ENCODE measurements around the gene EIF4G3.
"Not testable (repeated sequence)": the region's sequence is repeated elsewhere in the genome, so short reads cannot be mapped to it uniquely, and the experiment has no call there.

Gene EIF4G3

GRCh38 chr1:21205416-21205815 is 28.7 kb upstream of the EIF4G3 start:
- no peak overlapping the region for H3K4me3 ChIP-seq (ENCODE audit: low read depth in 1 of 2, low read length in 1 of 2)
- H3K27me3 ChIP-seq: no peaks in the 10 kb centered on the region
- H3K36me3 ChIP-seq: no peaks in the 10 kb centered on the region
- no peak overlapping the region for H3K27ac ChIP-seq
- no peak for TF ChIP-seq CTCF (IDR thresholded peaks at IDR 0.05)
- H3K4me1 ChIP-seq (ENCODE audit: control insufficient read depth in 1 of 2, insufficient read depth in 1 of 2, low read depth in 1 of 2, low read length in 1 of 2): no peaks in the 10 kb centered on the region
- no peaks in the 10 kb centered on the region for H3K9me3 ChIP-seq

- H3K27ac ChIP-seq: no peak overlapping the region
- H3K9me3 ChIP-seq: no peaks in the 10 kb centered on the region
- H3K27me3 ChIP-seq: peaks cover 10% of the 10 kb centered on the region
- no peak for TF ChIP-seq CTCF (IDR thresholded peaks at IDR 0.05)
- H3K36me3 ChIP-seq: no peaks in the 10 kb centered on the region
- H3K4me3 ChIP-seq (ENCODE audit: low read depth in 1 of 2, low read length in 1 of 2): no peak overlapping the region
- H3K4me1 ChIP-seq (ENCODE audit: control insufficient read depth in 1 of 2, insufficient read depth in 1 of 2, low read depth in 1 of 2, low read length in 1 of 2): no peaks in the 10 kb centered on the region
Observed at GRCh38 chr1:21201650-21202049, 25.0 kb upstream of the EIF4G3 start.

- H3K27ac ChIP-seq: not testable (repeated sequence)
Observed at GRCh38 chr1:21201238-21201637, 24.5 kb upstream of the EIF4G3 start.

GRCh38 chr1:21200767-21201166 is 24.1 kb upstream of the EIF4G3 start:
- Histone ChIP-seq H3K9me3 (no peaks in the 10 kb centered on the region), H3K4me1 (ENCODE audit: control insufficient read depth in 1 of 2, insufficient read depth in 1 of 2, low read depth in 1 of 2, low read length in 1 of 2) (no peaks in the 10 kb centered on the region), H3K27ac (no peak overlapping the region), H3K27me3 (peaks cover 10% of the 10 kb centered on the region), H3K36me3 (no peaks in the 10 kb centered on the region), H3K4me3 (ENCODE audit: low read depth in 1 of 2, low read length in 1 of 2) (no peak overlapping the region)
- TF ChIP-seq CTCF (IDR thresholded peaks at IDR 0.05): no peak

More at GRCh38 chr1:21201238-21201637, 24.5 kb upstream of the EIF4G3 start:
- not testable (repeated sequence) for H3K9me3 ChIP-seq; H3K4me1 ChIP-seq (ENCODE audit: control insufficient read depth in 1 of 2, insufficient read depth in 1 of 2, low read depth in 1 of 2, low read length in 1 of 2); H3K4me3 ChIP-seq (ENCODE audit: low read depth in 1 of 2, low read length in 1 of 2); H3K36me3 ChIP-seq
- H3K27me3 ChIP-seq: peaks cover 10% of the 10 kb centered on the region

- Histone ChIP-seq H3K4me1 (ENCODE audit: control insufficient read depth in 1 of 2, insufficient read depth in 1 of 2, low read depth in 1 of 2, low read length in 1 of 2) (peaks cover 0 to 5% of the 10 kb centered on the region in 2 experiments), H3K27me3 (peaks cover 10% of the 10 kb centered on the region), H3K4me3 (ENCODE audit: low read depth in 1 of 2, low read length in 1 of 2) (no peak overlapping the region), H3K27ac (no peak overlapping the region), H3K36me3 (no peaks in the 10 kb centered on the region), H3K9me3 (no peaks in the 10 kb centered on the region)
- TF ChIP-seq CTCF (IDR thresholded peaks at IDR 0.05): no peak
Observed at GRCh38 chr1:21198929-21199328, 22.2 kb upstream of the EIF4G3 start.

- Histone ChIP-seq H3K4me3 (ENCODE audit: low read depth in 1 of 2, low read length in 1 of 2) (no peak overlapping the region), H3K36me3 (no peaks in the 10 kb centered on the region), H3K4me1 (ENCODE audit: control insufficient read depth in 1 of 2, insufficient read depth in 1 of 2, low read depth in 1 of 2, low read length in 1 of 2) (peaks cover 0 to 5% of the 10 kb centered on the region in 2 experiments), H3K27ac (no peak overlapping the region), H3K27me3 (no peaks in the 10 kb centered on the region), H3K9me3 (no peaks in the 10 kb centered on the region)
- TF ChIP-seq CTCF (IDR thresholded peaks at IDR 0.05): no peak
Observed at GRCh38 chr1:21192871-21193270, 16.2 kb upstream of the EIF4G3 start.
